Stomach (tissue), 4 donors: ENCODE measurements around the gene SYNDIG1.

Source experiments
- CTCF ChIP-seq, 7 experiments: fragments of 450-650 bp in 4 of 7; fragments of 200-600 bp in 3 of 7; sonication (generic) in 3 of 7; IDR thresholded peaks; one replicate each; pipeline ENCODE4 v1.5.1; 2016 to 2019; ENCODE audit warnings: antibody characterized with exemption in 7 of 7, control low read depth in 2 of 7, mild to moderate bottlenecking in 1 of 7
- POLR2A ChIP-seq, 4 donors: fragments of 450-650 bp; IDR thresholded peaks; one replicate each; pipeline ENCODE4 v1.6.1; 2016; ENCODE audit warnings: antibody characterized with exemption in 4 of 4, control low read depth in 2 of 4, mild to moderate bottlenecking in 1 of 4, moderate library complexity in 1 of 4
- POLR2AphosphoS5 ChIP-seq, 3 donors: sonication (generic); formaldehyde crosslinking; IDR thresholded peaks; one replicate each; pipeline ENCODE4 v1.6.1; 2016; ENCODE audit warnings: antibody characterized with exemption in 3 of 3

- TF ChIP-seq CTCF (IDR thresholded peaks at IDR 0.05) (no peak), POLR2AphosphoS5 (IDR thresholded peaks at IDR 0.05) (no peak), POLR2A (IDR thresholded peaks at IDR 0.05) (no peak)
These were observed 23.3 kb downstream of the SYNDIG1 start for GRCh38 chr20:24492698-24493097.
